DOHH2 (cell line): ENCODE results near the gene VAV2.

ENCODE experiments used
- H3F3A ChIP-seq: fragments of 200-600 bp; sonication (generic), shearing (Covaris generic); 2 replicates; pipeline ENCODE4 v1.6.0; 2016; ENCODE audit warnings: antibody characterized with exemption, mild to moderate bottlenecking; ENCODE audit not compliant: control insufficient read depth, insufficient read depth
- H3K27ac ChIP-seq: fragments of 200-600 bp; sonication (generic); 2 replicates; pipeline ENCODE4 v1.5.1; 2014; ENCODE audit warnings: low read depth, mild to moderate bottlenecking, low read length, moderate library complexity
- H3K27me3 ChIP-seq: fragments of 200-600 bp; sonication (generic); 2 replicates; pipeline ENCODE4 v1.6.1; 2014; ENCODE audit warnings: mild to moderate bottlenecking, low read length, mixed read lengths; ENCODE audit not compliant: control insufficient read depth
- H3K36me3 ChIP-seq: fragments of 200-600 bp; sonication (generic); 2 replicates; pipeline ENCODE4 v1.6.1; 2014; ENCODE audit warnings: mild to moderate bottlenecking, low read length, moderate library complexity, mixed read lengths; ENCODE audit not compliant: control insufficient read depth
- H3K4me1 ChIP-seq: fragments of 200-600 bp; sonication (generic); 2 replicates; pipeline ENCODE4 v1.6.1; 2014; ENCODE audit warnings: mild to moderate bottlenecking, low read length, mixed read lengths; ENCODE audit not compliant: control insufficient read depth
- H3K4me2 ChIP-seq: fragments of 200-600 bp; sonication (generic); 2 replicates; pipeline ENCODE4 v1.6.0; 2014; ENCODE audit warnings: mild to moderate bottlenecking, low read length, moderate library complexity
- H3K4me3 ChIP-seq: fragments of 200-600 bp; sonication (generic); 2 replicates; pipeline ENCODE4 v1.5.1; 2014; ENCODE audit warnings: mild to moderate bottlenecking, low read length, mixed read lengths
- H3K79me2 ChIP-seq: fragments of 200-600 bp; sonication (generic); 2 replicates; pipeline ENCODE4 v1.6.1; 2014; ENCODE audit warnings: mild to moderate bottlenecking, low read length, mixed read lengths; ENCODE audit not compliant: control insufficient read depth
- H3K9me2 ChIP-seq: fragments of 200-600 bp; sonication (generic); replicated peaks from 2 replicates; pipeline ENCODE4 v1.6.1; 2014; ENCODE audit warnings: mild to moderate bottlenecking, low read length, mixed read lengths; ENCODE audit not compliant: control insufficient read depth
- H3K9me3 ChIP-seq: fragments of 200-600 bp; sonication (generic); 2 replicates; pipeline ENCODE4 v1.6.1; 2014; ENCODE audit warnings: antibody characterized with exemption, low read length, mixed read lengths; ENCODE audit not compliant: control insufficient read depth, insufficient read depth
- H4K20me1 ChIP-seq: fragments of 200-600 bp; sonication (generic); 2 replicates; pipeline ENCODE4 v1.6.0; 2014; ENCODE audit warnings: low read depth, mild to moderate bottlenecking, antibody characterized with exemption, low read length, moderate library complexity; ENCODE audit not compliant: control insufficient read depth, insufficient read depth
- CTCF ChIP-seq: fragments of 200-600 bp; sonication (generic); IDR thresholded peaks from one replicate; pipeline ENCODE4 v1.5.1; 2014; ENCODE audit warnings: antibody characterized with exemption, mild to moderate bottlenecking, low read depth, low read length; ENCODE audit not compliant: poor library complexity, severe bottlenecking
- EZH2phosphoT487 ChIP-seq: fragments of 200-600 bp; sonication (generic); IDR thresholded peaks from 2 replicates; pipeline ENCODE4 v1.6.1; 2017; ENCODE audit warnings: borderline replicate concordance, mild to moderate bottlenecking, antibody characterized with exemption, low read length, moderate library complexity, mixed read lengths

VAV2 gene

DNA sequence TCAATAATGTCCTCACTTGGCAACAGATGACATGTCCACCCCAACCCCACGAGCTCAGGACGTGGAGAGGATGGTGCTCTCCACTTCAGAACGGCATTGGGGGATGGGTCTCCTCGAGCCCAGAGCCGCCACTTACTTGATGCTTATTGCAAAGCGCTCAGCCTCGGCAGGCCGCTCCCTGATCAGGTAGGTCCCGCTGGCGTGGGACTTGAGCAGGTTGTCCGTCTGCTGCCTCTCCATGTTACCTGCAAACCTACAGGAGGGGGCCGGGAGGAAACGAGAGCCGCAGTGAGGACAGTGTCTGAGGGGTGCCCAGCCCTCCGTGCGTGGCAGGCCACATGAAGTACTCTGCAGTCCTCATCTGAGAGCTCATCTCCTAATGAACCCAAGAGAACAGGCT is 217.3 kb downstream of the VAV2 start:
- Histone ChIP-seq H4K20me1 (no peaks in the 10 kb centered on the region), H3K27ac (no peak overlapping the region), H3F3A (no peaks in the 10 kb centered on the region), H3K9me3 (peaks cover 16% of the 10 kb centered on the region; the same call in 1 of the 2 replicates), H3K27me3 (no peaks in the 10 kb centered on the region), H3K36me3 (peaks cover 39% of the 10 kb centered on the region), H3K4me2 (no peak overlapping the region), H3K9me2 (no peaks in the 10 kb centered on the region), H3K4me1 (no peaks in the 10 kb centered on the region), H3K79me2 (no peaks in the 10 kb centered on the region), H3K4me3 (no peak overlapping the region)
- TF ChIP-seq EZH2phosphoT487, result no peak

DNA sequence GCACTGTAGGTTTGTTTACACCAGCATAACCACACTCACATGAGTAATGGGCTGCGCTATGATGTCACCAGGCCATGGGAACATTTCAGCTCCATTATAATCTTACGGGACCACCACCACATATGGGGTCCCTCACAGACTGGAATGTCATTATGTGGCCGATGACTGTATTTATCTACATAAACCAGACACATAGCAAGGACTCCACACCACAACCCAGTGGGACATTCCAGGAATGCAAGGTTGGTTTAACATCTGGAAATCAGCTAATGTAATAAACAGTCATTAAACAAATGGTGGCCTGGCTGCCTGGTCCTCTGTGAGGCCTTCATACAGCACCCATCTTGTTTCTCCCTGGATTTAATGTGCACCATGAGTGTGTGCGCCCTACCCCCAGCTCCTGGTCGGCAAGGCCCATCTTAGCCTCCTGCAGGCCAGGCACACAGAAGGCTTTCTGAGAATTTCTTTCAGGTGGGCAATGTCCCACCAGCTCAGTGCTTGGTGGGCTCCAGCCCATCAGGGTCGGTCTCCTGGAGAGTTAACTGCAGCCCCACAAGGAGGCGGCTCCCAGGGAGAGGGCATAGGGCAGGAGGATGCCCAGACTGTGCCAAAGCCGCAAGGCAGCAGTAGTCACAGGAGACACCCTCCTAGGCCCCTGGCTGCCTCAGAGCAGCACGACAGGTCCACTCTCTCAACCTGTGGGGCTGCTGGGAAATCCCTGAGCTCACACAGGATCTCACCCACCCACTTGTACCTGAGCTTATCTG is 218.1 kb downstream of the VAV2 start:
- Histone ChIP-seq H3F3A (no peaks in the 10 kb centered on the region), H3K9me2 (no peaks in the 10 kb centered on the region), H3K4me2 (no peak overlapping the region), H3K27me3 (no peaks in the 10 kb centered on the region), H3K36me3 (peaks cover 42% of the 10 kb centered on the region), H3K4me3 (no peak overlapping the region), H3K79me2 (no peaks in the 10 kb centered on the region), H3K4me1 (no peaks in the 10 kb centered on the region), H3K9me3 (peaks cover 16% of the 10 kb centered on the region; the same call in 1 of the 2 replicates), H3K27ac (no peak overlapping the region), H4K20me1 (no peaks in the 10 kb centered on the region)
- no peak for TF ChIP-seq EZH2phosphoT487
- no peak for TF ChIP-seq CTCF

- no peaks in the 10 kb centered on the region for H4K20me1 ChIP-seq
- no peak overlapping the region for H3K27ac ChIP-seq
- no peaks in the 10 kb centered on the region for H3K9me2 ChIP-seq
- no peaks in the 10 kb centered on the region for H3F3A ChIP-seq
- no peak overlapping the region for H3K4me3 ChIP-seq
- H3K79me2 ChIP-seq, result no peaks in the 10 kb centered on the region
- TF ChIP-seq CTCF, result no peak
- no peak for TF ChIP-seq EZH2phosphoT487
- H3K27me3 ChIP-seq, result no peaks in the 10 kb centered on the region
- no peaks in the 10 kb centered on the region for H3K4me1 ChIP-seq
- no peak overlapping the region for H3K4me2 ChIP-seq
- peaks cover 56% of the 10 kb centered on the region for H3K36me3 ChIP-seq
- peaks cover 28% of the 10 kb centered on the region; the same call in 1 of the 2 replicates for H3K9me3 ChIP-seq
These were observed 219.5 kb downstream of the VAV2 start for GRCh38 chr9:133772581-133772980.
